NCI-H2029 (cell line): Measurements from ENCODE around the gene SHANK3.
"Not testable (repeated sequence)": the region's sequence is repeated elsewhere in the genome, so short reads cannot be mapped to it uniquely, and the experiment has no call there.

Experiments
- DNase-seq: peaks from one replicate; lab custom pipeline; 2025; lab: John Stamatoyannopoulos, UW

Gene SHANK3

DNA sequence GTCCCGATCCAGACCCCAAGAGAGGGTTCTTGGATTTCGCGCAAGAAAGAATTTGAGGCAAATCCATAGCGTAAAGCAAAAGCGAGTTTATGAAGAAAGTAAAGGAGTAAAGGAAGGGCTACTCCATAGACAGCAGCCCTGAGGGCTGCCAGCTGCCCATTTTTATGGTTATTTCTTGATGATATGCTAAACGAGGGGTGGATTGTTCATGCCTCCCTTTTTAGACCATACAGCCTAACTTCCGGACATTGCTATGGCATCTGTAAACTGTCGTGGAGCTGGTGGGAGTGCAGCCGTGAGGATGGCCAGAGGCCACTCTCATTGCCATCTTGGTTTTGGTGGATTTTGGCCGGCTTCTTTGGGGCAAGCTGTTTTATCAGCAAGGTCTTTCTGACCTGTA lies 19.4 kb upstream of the SHANK3 start:
- no peak for DNase-seq

- DNase-seq: not testable (repeated sequence)
Observed at GRCh38 chr22:50654664-50655063, 18.0 kb upstream of the SHANK3 start.

DNA sequence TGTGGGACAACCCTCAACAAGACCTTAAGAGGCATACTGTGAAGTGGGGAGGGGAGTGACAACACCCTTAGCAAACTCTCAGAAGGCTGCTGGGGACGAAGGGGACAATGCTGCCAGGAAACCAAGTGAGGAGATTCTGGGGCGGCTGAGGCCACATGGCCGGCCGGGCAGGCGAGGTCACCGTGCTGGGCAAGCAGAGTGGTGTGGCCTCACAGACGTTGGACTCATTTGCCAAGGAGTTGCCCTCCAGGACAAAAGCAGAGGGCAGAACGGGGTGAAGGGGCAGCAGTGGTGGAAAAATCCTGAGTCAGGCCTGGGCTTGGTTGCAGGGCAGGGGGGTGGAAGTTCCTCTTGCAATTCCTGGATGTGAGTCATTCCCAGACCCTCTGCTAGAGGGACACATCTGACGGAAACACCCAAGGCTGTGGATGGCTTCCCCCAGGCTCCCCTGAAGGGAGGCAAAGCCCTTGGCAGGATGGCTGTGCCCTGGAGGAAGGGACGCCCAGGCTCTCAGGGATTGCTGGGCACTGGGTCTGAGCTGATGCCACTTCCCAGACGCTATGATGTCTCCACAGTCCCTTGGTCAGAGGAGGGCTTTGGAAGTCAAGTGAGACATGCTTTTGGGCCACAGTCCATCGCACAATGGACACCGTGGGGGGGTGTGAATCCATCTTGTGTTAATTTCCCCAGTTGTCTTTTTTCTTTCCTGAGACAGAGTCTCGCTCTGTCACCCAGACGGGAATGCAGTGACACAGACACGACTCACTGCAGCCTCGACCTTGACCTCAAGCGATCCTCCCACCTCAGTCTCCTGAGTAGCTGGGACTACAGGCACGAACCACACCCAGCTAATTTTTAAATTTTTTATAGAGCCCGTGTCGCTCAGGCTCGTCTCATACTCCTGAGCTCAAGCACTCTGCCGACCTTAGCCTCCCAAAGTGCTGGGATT lies 16.2 kb upstream of the SHANK3 start:
- no peak for DNase-seq

GRCh38 chr22:50657925-50658324 lies 14.7 kb upstream of the SHANK3 start:
- DNase-seq: no peak

DNA sequence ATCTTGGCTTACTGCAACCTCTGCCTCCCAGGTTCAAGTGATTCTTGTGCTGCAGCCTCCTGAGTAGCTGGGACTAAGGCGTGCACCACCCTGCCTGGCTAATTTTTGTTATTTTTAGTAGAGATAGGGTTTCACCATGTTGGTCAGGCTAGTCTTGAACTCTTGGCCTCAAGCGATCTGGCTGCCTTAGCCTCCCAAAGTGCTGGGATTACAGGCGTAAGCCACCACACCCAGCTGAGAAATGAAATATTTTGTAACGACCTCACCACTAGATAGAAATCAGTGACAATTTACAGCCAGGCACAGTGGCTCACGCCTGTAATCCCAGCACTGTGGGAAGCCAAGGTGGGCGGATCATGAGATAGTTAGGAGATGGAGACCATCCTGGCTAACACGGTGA lies 12.9 kb upstream of the SHANK3 start:
- DNase-seq: not testable (repeated sequence)

GRCh38 chr22:50660306-50660705 lies 12.3 kb upstream of the SHANK3 start:
- DNase-seq: no peak

DNA sequence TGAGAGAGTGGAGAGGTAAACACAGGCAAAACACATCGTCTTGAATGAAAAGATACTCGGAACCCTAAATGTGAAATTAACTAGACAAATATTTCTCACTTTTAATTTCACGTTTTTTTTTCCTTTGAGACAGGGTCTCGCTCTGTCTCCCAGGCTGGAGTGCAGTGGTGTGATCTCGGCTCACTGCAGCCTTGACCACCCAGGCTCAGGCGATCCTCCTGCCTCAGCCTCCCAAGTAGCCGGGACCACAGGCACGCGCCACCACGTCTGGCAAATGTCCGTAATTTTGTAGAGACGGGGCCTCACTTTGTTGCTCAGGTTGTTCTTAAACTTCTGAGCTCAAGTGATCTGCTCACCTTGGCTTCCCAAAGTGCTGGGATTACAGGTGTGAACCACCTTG lies 7.4 kb upstream of the SHANK3 start:
- DNase-seq: no peak

DNA sequence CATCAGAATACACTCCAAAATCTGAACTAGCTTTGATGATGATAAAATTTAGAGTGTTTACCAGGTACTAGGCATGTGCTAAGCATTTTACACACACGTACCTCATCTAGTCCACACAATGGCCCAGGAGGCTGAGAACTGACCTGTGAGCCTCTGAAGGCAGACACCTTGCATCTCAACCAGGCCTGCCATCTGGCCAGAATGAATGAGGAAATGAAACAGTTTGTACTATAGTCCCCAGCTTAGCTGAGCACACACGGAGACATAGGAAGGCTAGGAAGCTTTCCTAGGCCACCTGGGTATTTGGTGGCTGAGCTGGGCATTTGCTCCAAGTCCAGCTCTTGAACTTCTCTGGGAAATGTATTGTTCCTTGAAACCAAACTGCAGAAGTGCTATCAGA lies 6.9 kb upstream of the SHANK3 start:
- DNase-seq: no peak

- no peak for DNase-seq
Observed at GRCh38 chr22:50670513-50670912, 2.1 kb upstream of the SHANK3 start.

DNA sequence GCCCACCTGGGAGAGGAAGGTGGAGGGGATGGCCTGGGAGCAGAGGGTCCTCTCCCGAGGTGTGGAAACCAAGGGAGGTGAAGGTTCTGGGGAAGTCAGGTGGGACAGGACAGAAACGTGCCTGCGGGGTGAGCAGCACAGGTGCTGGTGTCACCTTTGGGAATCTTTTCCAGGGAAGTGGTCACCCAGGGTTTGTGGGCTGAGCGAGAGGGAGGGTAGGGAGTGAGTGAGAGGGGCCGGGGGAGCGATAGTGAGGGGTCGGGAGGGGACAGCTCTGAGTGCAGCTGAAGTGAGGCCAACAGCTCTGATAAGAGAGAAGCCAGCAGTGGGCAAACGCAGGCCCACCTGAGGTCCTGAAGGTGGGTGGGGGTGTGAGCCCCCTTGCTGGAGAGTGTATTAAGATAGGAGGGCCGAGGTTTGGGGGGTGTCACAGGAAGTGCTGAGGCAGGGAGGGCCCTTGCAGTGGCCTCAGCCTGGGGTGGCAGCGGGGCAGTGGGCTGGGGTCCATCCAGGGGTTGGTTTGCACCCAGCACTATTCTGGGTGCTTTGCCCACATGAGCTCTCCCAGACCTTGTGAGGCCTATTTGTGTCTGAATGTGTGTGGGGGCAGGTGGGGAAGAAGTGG lies 1.6 kb upstream of the SHANK3 start:
- DNase-seq: no peak

GRCh38 chr22:50671641-50672040 lies 982 bp upstream of the SHANK3 start:
- no peak for DNase-seq

DNA sequence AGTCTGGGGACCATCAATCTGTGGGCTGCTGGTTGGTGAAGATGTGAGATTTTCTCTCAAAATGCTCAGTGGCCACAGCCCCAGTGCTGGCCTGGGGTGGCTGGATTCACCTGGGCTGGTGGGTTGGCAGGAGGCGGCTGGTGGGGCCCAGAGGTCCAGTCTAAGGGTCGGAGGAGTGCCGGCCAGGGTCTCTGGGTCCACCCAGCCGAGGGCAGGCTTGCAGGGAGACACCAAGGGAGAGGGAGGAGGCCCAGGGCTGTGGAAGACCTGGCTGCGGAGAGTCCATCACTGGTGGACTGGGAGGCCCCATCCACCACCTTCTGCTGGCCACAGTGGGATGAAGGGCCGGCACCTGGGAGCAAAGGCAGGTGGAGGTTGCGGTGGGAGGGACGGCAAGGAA lies 582 bp upstream of the SHANK3 start:
- no peak for DNase-seq

- DNase-seq: no peak
Observed at GRCh38 chr22:50673231-50674129, 857 bp downstream of the SHANK3 start.

DNA sequence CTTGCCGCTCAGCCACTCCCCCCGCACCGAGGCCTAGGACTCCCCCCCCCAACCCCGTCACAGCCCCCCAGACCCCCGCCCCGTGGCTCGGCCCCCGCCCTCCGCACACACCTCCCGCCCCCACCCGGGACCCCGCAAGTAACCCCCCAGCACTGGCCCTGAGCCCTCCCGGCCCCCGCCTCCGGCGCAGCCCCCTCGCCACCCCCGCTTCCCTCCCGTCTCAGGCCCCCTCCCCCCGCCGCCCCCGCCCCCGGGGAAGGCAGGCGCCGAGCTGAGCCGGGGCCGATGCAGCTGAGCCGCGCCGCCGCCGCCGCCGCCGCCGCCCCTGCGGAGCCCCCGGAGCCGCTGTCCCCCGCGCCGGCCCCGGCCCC lies 1.5 kb downstream of the SHANK3 start:
- DNase-seq: no peak

DNA sequence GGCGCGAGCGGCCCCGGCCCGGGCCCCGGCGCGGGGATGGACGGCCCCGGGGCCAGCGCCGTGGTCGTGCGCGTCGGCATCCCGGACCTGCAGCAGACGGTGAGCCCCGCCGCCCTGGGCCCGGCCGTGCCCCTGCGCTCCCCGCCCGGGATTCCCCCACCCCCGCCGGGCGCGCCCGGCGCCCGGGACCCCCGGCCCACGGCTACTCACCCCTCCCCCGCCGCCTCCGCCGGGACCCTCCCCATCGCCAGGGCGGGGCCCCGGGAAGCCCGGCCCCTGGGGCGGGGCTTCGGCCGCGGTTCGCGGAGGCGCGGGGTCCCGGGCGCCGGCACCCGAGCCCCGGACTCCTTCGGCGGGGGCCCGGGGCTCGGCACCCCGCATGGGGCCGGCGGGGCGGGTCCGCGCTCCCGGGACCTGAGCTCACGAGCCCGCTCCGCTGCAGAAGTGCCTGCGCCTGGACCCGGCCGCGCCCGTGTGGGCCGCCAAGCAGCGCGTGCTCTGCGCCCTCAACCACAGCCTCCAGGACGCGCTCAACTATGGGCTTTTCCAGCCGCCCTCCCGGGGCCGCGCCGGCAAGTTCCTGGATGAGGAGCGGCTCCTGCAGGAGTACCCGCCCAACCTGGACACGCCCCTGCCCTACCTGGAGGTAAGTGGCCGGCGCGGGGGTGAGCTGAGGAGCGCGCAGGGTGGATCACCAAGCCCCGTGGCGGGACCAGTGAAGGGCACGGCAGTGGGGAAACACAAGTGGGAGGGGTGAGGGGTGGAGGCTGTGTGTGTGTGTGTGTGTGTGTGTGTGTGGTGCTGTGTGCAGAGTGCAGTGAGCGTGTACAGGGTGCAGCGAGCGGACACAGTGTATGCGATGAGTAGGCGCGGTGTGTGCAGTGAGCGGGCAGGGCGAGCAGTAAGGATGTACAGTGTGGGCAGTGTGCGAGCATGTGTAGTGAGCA lies 2.3 kb downstream of the SHANK3 start:
- DNase-seq: no peak

DNA sequence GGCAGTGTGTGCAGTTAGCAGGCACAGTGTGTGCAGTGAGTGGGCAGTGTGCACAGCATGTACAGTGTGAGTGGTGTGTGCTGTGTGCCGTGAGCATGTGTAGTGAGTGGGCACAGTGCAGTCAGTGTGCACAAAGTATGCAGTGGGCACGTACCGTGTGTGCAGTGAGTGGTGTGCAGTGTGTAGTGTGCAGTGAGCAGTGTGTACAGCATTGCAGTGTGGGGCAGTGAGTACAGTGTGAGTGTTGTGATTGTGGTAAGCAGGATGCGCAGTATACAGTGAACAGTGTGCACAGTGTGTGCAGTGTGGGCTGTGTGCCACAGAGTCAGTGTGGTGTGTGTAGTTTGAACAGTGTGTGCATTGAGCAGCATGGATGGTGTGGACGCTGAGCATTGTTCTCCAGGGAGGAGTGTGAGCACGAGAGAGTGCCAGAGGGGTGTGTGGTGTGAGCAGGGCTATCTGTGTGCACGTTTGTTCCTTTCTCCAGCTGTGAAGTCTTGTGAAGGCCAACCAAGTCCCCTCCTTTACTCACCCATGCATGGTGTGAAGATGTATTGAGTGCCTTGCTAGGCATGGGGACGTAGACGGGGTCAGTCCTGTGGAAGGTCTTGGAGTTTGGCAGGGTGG lies 3.0 kb downstream of the SHANK3 start:
- no peak for DNase-seq

DNA sequence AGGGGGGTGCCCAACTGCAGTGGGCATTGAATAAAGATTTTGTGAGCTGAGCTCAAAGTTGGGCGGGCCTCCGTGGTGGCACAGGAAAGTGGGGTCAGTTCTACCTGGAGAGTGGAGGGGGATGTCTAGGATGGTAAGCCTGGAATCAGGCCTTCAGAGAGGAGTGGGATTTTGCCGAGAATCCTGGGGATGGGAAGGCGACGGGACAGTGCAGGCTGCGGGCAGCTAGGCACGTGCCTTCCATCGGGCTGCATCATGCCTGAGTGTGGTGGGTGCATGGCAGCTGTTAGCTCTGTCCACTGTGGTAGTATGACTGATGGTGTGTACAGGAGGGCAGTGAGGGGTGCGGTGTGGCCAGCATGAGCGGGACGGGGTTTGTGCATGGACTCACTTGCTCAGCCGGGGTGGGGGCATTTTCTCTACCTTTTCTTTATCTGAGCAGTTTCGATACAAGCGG lies 3.6 kb downstream of the SHANK3 start:
- DNase-seq: no peak

- DNase-seq: no peak
Observed at GRCh38 chr22:50676661-50677492, 4.3 kb downstream of the SHANK3 start.

DNA sequence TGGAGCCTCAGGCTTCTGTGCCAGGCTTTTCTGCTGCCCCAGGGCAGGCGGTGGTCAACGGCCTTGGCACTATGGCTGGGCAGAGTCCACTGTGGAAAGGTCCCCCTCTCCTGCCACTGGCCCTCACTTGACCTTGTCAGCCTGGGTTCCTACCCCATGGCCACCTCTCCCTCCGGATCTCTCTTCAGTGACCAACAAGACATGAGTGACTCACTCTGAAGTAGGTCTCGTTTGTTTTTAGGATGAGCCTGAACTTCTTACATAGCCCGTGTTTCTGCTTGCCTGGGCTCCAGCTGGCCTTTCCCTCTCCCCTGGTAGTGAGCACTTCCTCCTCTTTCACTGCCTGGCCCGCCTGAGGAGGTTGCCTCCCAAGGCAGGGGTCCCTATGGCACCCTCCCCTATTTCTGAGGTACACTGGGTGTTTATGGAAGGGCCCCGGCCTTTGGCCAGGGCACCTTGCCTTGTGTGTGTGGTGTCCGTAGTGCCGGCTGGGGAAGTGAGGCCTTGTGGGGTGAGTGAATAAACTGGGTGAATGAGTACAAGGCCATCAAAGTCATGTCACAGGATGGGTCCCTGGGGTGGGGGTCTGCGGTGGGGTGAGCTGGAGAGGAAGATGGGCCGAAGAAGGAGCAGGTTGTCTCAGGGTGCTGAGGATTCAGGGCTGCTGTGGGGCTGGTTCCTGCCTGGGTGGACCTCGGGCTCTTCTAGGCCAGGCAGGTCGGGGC lies 5.0 kb downstream of the SHANK3 start:
- DNase-seq: no peak
